Fibroblast of upper back skin (primary cell): ENCODE measurements around the gene KRT7.

Source experiments
- DNase-seq: peaks from one replicate; pipeline ENCODE4 v3.0.0-alpha.2; 2013

KRT7 gene

DNA sequence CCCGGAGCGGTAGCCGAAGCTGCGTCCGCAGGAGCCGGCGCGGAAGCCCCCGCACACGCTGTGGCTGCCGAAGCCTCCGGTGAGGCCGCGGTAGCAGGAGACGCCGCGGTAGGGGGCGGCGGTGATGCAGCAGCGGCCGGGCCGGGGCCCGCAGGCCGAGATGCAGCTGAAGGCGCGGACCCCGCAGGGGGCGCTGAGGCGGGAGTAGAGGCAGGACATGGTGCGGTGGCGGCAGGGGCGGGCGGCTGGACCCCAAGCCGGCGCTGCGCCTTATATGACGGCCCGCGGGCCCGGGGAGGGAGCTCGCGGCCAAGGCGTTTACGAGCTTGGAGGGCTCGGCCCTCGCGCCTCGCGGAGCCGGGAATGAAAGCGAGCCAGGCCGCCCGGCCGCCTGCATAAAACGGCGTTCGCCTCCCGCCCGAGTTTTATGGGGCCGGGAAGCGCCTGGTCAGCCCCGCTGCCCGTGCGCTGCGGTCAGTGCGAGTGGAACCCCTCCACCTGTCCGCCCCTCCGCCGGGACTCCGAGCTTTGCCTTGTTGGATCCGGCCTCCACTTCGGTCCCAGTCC is 25.4 kb downstream of the KRT7 start:
- DNase-seq, result no peak

- no peak for DNase-seq
Measured at GRCh38 chr12:52259657-52260243, 26.7 kb downstream of the KRT7 start.

GRCh38 chr12:52260361-52261207 is 27.5 kb downstream of the KRT7 start:
- DNase-seq, result peak; percentile 62

- no peak for DNase-seq
Measured at GRCh38 chr12:52261208-52261484, 28.1 kb downstream of the KRT7 start.

- no peak for DNase-seq
Measured at GRCh38 chr12:52262286-52262685, 29.2 kb downstream of the KRT7 start.

DNA sequence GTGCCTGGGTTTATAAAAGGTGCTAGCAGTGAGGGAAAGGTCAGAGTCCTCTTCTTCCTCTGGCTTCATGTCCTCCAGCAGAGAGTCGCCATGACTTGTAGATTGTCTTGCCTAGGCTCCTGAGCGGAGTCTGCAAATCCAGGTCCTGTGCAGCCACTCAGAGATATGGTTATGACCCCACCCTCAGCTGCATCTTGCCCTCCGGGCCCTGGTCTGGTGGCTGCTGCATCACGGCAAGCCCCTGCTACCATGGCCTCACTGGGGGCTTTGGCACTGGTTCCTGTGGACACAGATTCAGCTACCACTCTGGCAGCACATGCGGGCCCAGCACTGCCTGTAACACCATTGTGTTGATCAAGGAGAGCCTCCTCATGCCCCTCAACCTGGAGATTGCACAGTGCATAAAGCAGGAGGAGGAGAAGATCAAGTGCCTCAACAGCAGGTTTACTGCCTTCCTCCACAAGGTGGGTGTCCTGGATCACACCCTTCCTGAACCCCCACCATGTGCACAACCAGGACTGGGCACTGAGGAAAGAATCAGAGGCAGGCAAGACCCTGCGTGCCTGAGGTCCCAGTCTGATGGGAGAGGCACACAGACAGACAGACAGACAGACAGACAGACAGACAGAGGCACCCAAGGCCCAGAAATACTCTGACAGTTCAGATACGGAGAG is 30.9 kb downstream of the KRT7 start:
- no peak for DNase-seq

GRCh38 chr12:52264435-52264825 is 31.4 kb downstream of the KRT7 start:
- no peak for DNase-seq

DNA sequence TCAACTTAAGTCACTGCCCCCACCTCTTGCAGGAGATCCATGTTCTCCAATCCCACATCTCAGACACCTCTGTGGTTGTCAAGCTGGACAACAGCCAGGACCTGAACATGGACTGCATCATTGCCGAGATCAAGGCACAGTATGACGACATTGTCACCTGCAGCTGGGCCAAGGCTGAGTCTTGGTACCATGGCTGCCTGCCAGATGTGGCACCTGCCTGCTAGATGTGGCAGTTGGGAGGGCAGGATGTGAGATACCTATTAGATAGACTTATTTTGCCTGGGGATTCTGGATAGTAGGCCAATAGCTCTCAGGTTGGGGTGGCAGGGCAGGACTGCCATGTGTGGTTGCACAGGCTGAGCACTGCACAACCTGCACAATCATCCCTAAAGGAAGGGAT is 33.5 kb downstream of the KRT7 start:
- no peak for DNase-seq

- no peak for DNase-seq
Measured at GRCh38 chr12:52267266-52267665, 34.2 kb downstream of the KRT7 start.

DNA sequence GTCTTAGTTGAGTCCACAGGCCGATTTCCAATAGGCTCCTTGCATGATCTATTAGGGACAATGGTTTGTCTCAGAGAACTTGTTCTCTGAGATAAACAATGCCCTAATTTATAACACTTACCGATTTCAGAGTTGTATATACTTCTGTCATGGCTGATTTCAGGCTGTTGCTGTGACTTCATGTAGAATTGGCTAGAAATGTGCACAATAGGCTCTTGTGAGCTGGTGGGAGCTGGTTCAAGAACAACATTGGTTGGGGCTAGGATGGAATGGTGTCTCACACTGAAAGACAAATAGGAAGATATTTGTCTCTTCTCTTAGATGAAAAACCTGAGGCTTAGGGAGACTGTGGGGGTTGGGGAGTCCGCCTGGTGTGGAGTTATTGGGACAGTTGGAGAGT is 34.7 kb downstream of the KRT7 start:
- no peak for DNase-seq

- DNase-seq, result no peak
Measured at GRCh38 chr12:52268212-52268611, 35.2 kb downstream of the KRT7 start.

GRCh38 chr12:52270541-52271070 is 37.6 kb downstream of the KRT7 start:
- DNase-seq, result no peak

DNA sequence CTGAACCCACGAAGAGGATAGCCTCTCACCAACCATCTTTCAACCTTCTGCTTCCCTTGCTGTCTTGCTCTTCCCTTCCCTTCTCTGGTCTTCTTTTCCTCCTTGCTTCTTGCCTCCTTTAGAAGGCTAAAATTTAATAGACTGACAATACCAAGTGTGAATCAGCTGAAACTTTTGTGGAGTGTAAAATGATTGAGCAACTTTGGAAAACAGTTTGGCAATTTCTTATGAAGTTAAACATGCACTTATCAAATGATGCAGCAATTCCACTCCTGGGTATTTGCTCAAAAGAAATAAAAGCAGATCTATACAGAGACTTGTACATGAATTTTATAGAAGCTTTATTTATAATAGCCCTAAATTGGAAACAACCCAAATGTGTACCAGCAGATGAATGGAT is 38.1 kb downstream of the KRT7 start:
- DNase-seq, result no peak

- DNase-seq, result no peak
Measured at GRCh38 chr12:52274521-52275120, 41.6 kb downstream of the KRT7 start, which contains the start of gene KRT86. TSS of gene KRT86 (plus strand) at chr12:52274645. CDS start at chr12:52301917, 27,272 bp downstream.

DNA sequence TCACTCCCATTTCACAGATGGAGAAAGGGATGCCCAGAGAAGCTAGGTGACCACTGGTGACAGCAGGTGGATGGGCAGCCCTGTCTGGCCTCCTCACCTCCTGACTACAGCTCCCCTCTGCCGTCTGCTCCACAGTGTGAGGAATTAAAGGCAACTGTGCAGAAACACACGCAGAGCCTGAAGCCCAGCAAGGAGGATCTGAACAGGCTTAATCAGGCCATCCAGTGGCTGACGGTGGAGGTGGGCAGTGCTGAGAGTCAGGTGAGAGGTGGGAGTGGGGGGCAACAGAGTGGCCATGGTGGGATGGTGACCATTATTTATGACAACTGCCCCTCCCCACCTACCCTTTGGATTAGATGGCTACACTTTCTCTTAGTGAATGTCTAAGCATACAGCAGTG is 42.6 kb downstream of the KRT7 start:
- DNase-seq, result no peak

DNA sequence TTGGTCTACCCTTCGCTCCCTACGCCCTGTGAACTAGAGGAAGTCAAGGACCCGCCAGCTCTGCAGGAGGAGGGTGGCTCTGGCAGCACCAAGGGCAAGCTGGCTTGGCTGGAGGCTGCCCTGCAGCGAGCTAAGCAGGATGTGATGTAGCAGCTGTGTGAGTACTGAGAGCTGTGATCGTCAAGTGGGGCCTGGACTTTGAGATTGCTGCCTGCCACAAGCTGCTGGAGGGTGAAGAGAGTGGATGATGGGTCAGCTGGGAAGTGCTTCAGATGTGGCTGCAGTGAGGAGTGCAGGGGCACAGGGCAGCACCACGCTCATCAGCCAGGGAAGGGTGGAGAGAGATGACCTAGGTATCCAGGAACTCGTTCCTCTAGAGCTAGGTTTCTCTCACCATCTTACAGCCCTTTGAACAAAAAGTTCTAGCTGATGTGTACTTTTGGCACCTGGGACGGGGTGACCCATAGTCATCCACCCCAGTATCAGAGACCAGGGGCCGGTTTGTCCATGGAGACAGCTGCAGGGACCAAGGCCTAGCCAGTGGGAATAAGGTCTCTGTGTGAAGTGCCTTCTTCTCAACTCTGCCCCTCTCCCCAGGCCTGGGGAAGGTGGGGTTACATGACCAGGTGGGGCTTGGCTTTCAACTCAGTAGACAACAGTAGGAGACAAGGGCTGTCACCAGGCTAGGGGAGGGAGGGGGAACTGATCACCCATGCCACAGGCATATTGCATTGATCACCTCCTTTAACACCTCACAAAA is 44.6 kb downstream of the KRT7 start:
- DNase-seq, result no peak

- peak; percentile 75 for DNase-seq
Measured at GRCh38 chr12:52278575-52279421, 45.8 kb downstream of the KRT7 start.

DNA sequence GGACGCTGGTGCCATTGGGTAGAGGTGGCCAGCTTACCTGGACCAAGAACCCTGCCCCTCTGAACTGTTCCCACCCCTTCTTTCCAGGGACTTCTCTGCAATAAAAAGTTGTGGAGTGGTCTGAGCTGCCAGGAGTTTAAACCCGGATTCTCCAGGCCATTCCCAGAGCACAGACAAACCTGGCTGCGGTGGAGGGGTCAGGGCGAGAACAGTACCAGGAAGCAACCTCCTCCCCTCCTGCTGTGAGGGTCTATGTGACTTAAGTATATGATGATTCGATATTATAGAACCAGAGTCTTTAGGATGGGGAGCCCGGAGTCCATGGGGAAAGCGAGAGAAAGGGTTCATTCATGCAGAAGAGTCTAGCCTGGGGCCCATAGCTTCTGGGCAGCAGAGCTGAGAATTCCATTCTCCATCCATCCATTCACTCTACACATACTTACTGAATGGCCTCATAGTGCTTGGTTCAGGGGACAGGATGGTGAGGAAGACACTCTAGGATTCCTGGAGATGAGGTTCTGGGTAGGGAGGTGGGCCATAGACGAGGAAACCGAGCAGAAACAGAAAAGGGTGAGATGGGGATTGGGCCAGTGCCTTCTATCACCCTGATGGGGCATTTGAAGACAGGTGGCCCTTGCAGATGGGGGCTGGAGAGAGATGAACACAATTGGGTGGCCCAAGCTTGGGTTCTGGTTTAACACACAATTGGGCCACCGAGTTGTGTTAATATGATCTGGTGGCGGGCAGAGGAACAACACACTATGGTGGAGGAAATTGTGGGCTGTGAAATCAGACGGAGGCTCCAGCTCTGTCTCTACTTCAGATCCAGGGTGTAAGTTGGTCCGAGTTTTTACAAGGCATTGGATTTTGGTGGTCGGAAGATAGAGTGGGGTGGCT is 46.6 kb downstream of the KRT7 start:
- DNase-seq, result peak; percentile 40

DNA sequence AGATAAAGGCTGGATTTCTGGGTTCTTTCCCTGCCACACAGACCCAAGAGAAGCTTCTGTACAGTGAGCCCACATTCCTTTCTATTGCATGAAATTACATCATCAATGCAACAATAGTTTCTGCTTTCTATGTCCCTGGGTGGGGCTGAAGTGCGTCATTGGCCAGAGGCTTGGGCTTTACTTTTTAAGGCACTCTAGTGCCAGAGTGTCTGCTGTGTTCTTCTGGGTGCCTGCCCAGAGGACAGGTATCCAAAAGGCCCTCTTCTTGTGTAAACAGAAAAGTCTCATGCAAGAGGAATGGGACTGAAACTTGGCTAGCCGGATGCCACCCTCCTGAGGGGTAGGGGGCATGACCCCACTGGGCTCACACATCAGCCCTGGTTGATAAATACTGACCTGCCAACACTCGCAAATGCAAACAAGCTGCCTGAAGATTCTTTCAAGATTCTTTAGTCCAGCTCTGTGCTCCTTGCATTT is 47.3 kb downstream of the KRT7 start:
- DNase-seq, result peak; percentile 97
